Spleen (tissue), 7 donors: ENCODE results near the gene HRC.

Experiments
- CTCF ChIP-seq, 11 experiments: fragments of 200-600 bp in 7 of 11; fragments of 450-650 bp in 4 of 11; sonication (generic) in 4 of 11; IDR thresholded peaks in 8 of 11; conservative IDR thresholded peaks in 3 of 11; 1 replicate in 7 of 11; 2 replicates in 4 of 11; pipeline versions ENCODE4 v1.4.0 to v1.8.0; 2016 to 2021; ENCODE audit warnings: antibody characterized with exemption in 11 of 11, inconsistent platforms in 4 of 11, mild to moderate bottlenecking in 1 of 11
- POLR2A ChIP-seq, 3 donors: fragments of 450-650 bp; IDR thresholded peaks; one replicate each; pipeline ENCODE4 v1.5.1; 2017; ENCODE audit warnings: antibody characterized with exemption in 3 of 3, mild to moderate bottlenecking in 1 of 3
- donor health status: DM: no; HTN: no; CAD: no; lungs with moderate emphysema.
- donor health status: DM: no; HTN: no; CAD: no.
- donor health status: DM: no; HTN: no; CAD: no.

GRCh38 chr19:49142866-49143335, 12.3 kb downstream of the HRC start:
- TF ChIP-seq POLR2A (IDR thresholded peaks at IDR 0.05) (no peak), CTCF (IDR thresholded peaks at IDR 0.05 in 8 of 11, conservative IDR thresholded peaks at IDR 0.05 in 3 of 11) (no peak)
